GM21367 (cell line): Measurements from ENCODE around the gene LEF1.

ENCODE experiments used
- ATAC-seq: cut with Tn5 transposase; IDR thresholded peaks from one replicate; pipeline ENCODE4 v1.9.1; 2021; ENCODE audit not compliant: unreplicated experiment

LEF1 gene

DNA sequence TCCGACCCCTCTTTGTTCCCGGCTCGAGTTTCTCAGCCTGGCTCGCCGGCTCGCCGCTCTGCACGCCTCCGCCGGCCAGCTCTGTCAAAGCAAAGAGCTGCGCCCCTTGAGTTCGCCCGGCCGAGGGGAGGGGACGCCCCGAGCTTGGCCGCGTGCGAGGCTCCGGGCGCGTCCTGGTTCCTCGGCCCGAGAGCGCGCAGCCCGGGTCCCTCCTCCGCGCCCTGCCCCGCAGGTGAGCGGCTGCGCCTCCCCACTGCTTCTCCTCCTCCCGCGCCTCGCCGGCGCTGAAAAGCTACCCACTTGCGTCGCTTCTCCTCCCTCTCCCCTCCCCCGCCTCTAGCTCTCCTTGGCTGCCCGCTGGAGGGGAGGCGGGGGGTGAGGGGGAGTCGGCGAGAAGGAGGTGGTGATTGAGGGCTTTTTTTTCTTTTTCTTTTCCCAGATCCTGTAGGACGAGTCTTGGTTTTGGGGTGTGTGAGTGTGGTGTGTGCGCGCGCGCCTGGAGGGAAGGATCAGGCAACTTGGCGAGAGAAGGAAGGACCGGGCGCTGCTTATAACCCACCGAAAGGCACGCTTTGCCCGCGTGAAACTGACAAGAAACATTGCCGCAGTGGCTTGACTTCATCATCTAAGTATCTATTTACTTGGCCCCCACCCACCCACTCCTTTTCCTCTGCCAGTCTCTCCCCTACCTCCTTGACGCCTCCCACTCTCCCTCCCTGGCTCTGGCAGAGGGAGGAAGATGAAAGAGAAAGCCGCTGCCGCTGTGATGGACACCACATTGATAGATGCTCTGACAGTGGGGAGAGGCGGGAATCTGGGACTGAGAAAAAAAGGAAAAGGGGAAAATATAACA, at the start of gene LEF1:
Gene LEF1 (minus strand): TSS at position 262 of the 853 bp plus-strand sequence. CDS start 1,165 bp downstream, outside the sequence.
- no peak for ATAC-seq

DNA sequence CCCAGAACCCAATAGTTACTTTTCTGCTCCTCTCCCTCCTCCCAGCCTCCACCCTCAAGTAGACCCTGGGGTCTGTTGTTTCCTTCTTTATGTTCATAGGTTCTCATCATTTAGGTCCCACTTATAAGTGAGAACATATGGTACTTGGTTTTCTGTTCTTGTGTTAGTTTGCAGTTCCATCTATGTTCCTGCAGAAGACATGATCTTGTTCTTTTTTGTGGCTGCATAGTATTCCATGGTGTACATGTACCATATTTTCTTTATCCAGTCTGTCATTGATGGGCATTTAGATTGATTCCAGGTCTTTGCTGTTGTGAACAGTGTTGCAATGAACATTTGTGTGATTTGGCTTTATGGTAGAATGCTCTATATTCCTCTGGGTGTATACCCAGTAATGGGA, 47.8 kb upstream of the LEF1 start:
- ATAC-seq = no peak

GRCh38 chr4:108215055-108215454, 46.3 kb upstream of the LEF1 start:
- no peak for ATAC-seq

- ATAC-seq = no peak
Observed at GRCh38 chr4:108213723-108214122, 45.0 kb upstream of the LEF1 start.

DNA sequence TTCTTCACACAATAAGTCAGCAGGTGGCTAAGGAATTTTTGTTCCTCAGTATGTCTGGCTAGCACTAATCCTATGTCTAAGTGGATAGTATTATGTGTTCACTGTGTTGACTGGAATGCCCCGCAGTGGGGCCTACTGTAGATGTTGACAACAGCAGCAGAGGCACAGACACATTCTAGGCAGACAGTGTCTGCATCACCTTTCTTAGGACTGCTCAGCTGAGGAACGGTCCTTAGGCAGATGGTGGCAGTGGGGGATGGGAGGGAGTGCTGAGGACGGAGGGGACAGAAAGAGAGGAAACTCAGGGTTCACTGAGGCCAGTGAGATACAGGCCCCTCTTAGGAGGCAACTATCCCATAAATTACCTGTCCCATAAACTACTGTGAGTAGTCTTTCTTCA, 44.6 kb upstream of the LEF1 start:
- no peak for ATAC-seq

GRCh38 chr4:108210989-108211835, 42.5 kb upstream of the LEF1 start:
- no peak for ATAC-seq

DNA sequence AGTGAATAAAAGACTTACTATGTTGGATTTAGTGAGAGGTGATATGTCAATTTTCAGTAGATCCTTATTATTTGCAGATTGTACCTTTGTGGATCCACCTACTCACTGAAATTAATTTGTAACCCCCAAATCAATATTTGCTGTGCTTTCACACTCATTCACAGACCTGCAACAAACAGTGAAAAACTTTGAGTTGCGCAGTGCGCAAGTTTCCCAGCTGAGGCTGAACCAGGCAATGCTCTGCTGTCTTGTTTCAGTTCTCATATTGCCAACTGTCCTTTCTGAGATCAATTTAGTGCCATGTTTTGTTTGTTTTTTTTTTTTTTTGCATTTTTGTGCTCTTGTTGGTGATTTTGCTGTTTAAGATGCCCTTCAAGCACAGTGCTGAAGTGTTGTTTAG, 40.8 kb upstream of the LEF1 start:
- ATAC-seq = no peak

GRCh38 chr4:108205859-108206258, 37.1 kb upstream of the LEF1 start:
- no peak for ATAC-seq

DNA sequence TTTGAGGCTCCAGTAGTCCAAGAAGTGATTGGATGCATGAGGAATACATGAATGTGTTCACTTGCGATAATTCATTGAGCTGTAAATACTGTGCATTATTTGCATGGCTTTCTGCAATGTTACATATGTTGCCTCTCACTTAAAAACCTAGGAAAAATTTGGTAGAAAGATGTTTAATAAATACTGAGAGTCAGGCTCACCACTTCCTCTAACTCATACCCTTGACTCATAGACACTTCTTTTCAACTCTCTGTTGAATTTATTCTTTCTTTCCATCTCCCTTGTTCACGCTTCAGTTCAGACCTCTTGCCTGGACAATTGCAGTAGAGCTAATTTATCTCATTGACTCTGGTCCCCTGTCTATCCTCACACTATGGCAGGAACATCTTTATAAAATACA, 35.8 kb upstream of the LEF1 start:
- no peak for ATAC-seq

- ATAC-seq = no peak
Observed at GRCh38 chr4:108203377-108203776, 34.6 kb upstream of the LEF1 start.

DNA sequence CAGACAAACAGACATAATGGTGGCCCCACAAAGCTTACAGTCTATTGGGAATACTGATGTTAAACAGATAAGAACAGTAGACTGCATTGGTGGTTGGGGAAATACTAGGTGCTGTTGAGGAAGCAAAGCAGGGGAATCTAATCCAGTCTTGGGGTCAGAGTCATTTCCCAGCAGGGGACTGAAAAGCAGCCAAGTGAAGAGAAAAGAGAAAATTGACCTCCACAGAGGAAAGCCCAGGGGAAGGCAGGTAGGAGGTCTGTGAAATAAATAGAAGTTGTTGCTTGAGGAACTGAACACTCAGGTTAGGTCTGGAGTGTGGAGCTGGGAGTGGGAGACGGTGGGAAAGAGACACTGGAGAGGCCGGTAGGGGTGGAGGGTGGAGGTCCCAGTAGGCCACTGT, 33.0 kb upstream of the LEF1 start:
- ATAC-seq = no peak

DNA sequence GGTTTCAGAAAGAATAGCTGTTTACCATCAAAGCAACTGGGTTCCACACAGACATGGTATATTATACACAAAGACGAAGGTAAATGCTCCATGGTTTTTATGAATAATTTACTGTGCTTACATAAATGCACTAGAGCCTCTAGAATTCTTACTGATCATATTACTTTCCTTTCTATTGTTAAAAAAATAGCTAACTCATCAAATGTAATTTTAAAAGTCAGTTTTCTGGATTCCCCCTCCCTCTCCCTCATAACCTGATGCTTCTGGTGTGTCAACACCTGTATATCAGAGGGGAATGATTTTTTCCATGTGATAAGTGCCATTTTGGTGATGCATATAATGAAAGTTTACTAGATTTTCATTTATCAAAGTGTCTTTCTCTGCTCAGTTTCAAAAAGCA, 31.1 kb upstream of the LEF1 start:
- ATAC-seq = no peak

GRCh38 chr4:108193886-108194672, 25.3 kb upstream of the LEF1 start:
- ATAC-seq = no peak

- ATAC-seq = no peak
Observed at GRCh38 chr4:108192935-108193334, 24.2 kb upstream of the LEF1 start.

DNA sequence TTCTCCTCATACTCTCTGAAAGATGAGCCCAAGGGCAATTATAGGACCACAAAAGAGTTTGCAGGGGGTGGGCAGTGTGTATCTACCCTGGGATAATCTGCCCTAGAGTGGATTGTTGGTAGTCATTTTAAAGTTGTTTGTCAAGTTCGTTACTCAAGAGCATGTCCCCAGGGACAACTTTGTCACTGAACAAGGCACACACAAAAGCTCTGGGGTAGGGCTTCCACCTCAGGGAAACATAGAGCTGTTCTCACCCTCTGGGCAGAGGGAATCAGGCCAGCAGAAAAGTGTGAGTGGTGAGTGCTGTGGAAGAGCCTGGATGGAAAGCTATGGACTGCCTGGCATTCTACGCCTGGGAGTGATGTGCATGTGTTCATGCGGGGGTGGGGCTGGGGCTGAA, 23.3 kb upstream of the LEF1 start:
- no peak for ATAC-seq

GRCh38 chr4:108191269-108191914, 22.7 kb upstream of the LEF1 start:
- no peak for ATAC-seq

DNA sequence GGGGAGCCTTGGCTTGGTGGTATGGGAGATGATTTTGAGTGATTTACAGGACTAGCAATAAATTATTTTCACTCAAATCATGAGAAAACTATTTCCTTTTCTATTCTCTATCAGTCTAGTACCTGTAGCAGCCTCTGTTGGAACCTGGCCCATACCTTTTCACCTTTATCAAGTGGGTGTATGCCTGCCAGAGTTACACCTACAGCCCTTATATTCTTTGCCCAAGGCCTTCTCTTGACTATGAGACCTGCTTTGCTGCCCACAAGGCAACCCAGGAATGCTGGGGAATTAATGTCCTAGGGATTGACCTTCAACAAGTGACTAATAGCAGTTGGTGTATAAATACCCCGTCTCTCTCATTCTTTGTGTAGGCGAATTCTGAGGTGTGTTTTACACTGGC, 20.0 kb upstream of the LEF1 start:
- ATAC-seq = no peak

GRCh38 chr4:108185252-108185651, 16.5 kb upstream of the LEF1 start:
- no peak for ATAC-seq

DNA sequence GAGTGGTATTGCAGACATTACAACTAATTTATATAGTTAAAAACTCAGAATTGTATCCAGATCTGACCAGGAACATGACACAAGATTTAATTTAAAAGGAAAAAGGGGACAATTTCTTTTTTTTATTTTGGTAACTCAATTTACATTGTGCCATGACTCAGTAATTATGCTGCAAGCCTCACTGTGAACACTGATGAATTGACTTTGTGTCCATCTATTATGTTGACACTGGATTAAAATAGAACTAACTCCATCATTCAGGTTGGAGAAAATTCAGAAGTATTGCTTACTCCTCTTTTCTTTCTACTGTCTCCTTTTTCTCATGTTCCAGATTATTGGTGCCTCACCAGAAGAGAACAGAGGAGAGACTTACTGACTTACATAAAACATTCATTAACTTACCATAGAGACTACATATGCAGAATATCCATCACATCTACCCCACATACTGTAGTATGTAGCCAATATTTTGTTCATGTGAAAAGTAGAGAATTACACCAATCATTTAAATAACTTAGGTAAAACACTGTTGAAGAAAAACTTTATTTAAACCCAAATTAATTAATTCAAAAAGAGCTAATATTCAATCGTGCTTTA, 15.8 kb upstream of the LEF1 start:
- ATAC-seq = no peak

DNA sequence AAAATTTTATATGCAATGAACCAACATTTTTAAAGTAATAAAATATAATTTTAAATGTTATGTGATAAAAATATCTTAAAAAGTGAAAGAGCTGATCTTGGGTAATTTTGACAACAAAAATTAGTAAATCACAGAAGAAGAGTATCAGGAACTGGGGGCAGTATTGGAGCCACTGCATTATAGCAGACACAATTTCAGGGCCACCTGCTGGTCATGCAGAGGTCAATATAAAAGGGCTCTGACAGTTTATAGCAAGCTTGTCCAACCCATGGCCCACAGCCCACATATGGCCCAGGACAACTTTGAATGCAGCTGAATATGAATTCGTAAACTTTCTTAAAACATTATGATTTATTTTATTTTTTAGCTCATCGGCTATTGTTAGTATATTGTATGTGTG, 13.0 kb upstream of the LEF1 start:
- ATAC-seq = no peak
